AG04450 (cell line): Measurements from ENCODE around the gene SLC23A2. TPM values are rescaled to one million over a fixed set of nuclear protein-coding genes. Genes with fewer than 3 reads are reported as not detected.

Source experiments
- CTCF ChIA-PET: fragments of 300-600, 350-600 bp; formaldehyde crosslinking; extraction: SDS; loops from one replicate; lab custom pipeline; 2022; ENCODE audit warnings: antibody characterized with exemption, inconsistent platforms; lab: Charles Lee
- POLR2A ChIA-PET: fragments of 350-600 bp; formaldehyde crosslinking; extraction: SDS; loops from one replicate; lab custom pipeline; 2021; ENCODE audit warnings: antibody characterized with exemption, inconsistent platforms; lab: Yijun Ruan, JAX
- DNase-seq: peaks from one replicate; pipeline ENCODE4 v3.0.0-alpha.2; 2011; ENCODE audit warnings: low read depth, low spot score
- H3K27ac ChIP-seq: one replicate; pipeline ENCODE4 v1.5.1; 2012; ENCODE audit warnings: low read depth, low read length, control low read depth
- H3K27me3 ChIP-seq: one replicate; pipeline ENCODE4 v1.6.0; 2012; ENCODE audit warnings: low read length; ENCODE audit not compliant: control insufficient read depth, insufficient read depth
- H3K4me3 ChIP-seq: 2 replicates; pipeline ENCODE4 v1.5.1; 2011; ENCODE audit warnings: mild to moderate bottlenecking, low read depth, low read length, control low read depth
- H3K9me3 ChIP-seq: 2 replicates; pipeline ENCODE4 v1.5.1; 2012; ENCODE audit warnings: low read length; ENCODE audit not compliant: control insufficient read depth, insufficient read depth
- polyA plus RNA-seq: library from polyadenylated mRNA; depleted of rRNA; stranded (reverse); fragments of >200 nt; gene quantifications from 2 replicates; pipeline ENCODE4 v1.2.3, GENCODE V29; 2011
- TF ChIP-seq, protein P1 (sequence below): IDR thresholded peaks from 2 replicates; pipeline ENCODE4 v1.5.1; 2011; ENCODE audit warnings: low read depth, low read length, control low read depth, inconsistent platforms

Gene SLC23A2
- polyA plus RNA-seq, 1 experiment = 17.9 TPM

DNA sequence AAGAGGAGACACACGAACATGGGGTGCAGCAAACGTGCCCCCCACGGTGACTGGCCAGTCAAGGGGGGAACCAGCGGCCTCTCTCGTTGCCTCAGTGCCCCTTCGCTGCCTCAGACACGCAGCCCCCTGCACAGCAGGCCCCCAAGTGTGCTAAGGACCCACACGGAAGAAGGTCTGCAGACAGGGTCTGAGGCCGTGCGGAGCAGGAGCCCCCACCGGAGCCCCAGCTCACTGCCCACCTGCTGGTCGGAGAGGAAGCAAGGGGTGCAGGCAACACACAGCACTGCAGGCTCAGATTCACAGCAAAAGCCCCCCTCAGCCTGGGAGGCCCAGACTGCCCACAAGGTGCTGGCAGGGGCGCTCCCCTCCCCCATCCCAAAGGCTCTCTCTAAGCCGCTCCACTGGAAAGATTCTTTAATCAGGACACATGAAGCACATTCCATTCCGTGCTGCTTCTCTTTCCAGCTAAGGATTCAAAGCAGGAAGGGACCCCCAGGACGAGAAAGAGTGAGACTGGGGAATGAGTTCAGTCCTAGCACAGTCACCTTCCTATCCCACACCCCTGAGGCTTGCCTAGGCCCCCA, 105.1 kb downstream of the SLC23A2 start:
- Histone ChIP-seq H3K27ac (no peak overlapping the region), H3K9me3 (no peaks in the 10 kb centered on the region), H3K4me3 (no peak overlapping the region), H3K27me3 (no peaks in the 10 kb centered on the region)
- no peak for DNase-seq
- POLR2A ChIA-PET = no interaction called here
- TF ChIP-seq, protein P1, sequence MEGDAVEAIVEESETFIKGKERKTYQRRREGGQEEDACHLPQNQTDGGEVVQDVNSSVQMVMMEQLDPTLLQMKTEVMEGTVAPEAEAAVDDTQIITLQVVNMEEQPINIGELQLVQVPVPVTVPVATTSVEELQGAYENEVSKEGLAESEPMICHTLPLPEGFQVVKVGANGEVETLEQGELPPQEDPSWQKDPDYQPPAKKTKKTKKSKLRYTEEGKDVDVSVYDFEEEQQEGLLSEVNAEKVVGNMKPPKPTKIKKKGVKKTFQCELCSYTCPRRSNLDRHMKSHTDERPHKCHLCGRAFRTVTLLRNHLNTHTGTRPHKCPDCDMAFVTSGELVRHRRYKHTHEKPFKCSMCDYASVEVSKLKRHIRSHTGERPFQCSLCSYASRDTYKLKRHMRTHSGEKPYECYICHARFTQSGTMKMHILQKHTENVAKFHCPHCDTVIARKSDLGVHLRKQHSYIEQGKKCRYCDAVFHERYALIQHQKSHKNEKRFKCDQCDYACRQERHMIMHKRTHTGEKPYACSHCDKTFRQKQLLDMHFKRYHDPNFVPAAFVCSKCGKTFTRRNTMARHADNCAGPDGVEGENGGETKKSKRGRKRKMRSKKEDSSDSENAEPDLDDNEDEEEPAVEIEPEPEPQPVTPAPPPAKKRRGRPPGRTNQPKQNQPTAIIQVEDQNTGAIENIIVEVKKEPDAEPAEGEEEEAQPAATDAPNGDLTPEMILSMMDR = no peak
- CTCF ChIA-PET = no interaction called here

DNA sequence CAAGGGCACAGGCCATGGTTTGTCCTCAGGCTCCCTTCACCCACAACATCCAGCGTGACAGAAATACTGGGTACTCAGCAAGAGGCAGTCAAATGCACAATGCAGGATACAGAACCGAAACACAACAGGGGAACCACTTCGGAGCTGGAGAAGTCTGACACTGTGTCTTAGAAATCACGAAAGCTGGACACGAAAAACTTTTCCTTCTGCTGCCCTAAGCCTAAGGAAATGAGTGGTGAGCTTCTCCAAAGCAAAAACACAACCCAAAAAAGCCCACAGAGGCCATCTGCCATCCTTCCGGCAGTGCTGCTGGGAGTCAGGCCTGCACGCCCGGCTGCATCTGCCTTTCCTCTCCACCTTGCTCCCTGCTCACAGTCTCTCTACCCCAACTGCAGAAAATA, 106.3 kb downstream of the SLC23A2 start:
- DNase-seq = no peak
- CTCF ChIA-PET = no interaction called here
- TF ChIP-seq, protein P1 = no peak
- Histone ChIP-seq H3K27me3 (no peaks in the 10 kb centered on the region), H3K27ac (no peak overlapping the region), H3K9me3 (no peaks in the 10 kb centered on the region), H3K4me3 (no peak overlapping the region)
- POLR2A ChIA-PET = no interaction called here

DNA sequence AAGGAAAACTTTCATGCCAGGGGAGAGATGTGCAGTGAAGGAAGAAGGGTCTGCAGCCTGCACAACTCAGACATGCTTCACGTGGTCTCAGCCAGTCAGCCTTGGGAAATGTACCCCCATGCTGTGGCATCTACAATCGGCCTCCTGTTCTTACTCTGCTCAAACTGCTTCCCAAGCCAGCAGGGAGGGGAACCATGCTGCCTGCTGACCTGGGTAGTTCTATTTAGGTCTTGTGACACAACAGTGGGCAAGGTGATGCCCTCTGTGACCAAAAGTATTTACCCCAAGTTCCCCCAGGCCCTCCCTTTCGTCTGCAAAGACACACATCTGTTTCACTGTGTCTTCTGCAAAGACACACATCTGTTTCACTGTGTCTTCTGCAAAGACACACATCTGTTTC, 106.9 kb downstream of the SLC23A2 start:
- TF ChIP-seq, protein P1 = no peak
- Histone ChIP-seq H3K4me3 (no peak overlapping the region), H3K9me3 (no peaks in the 10 kb centered on the region), H3K27ac (no peak overlapping the region), H3K27me3 (no peaks in the 10 kb centered on the region)
- no peak for DNase-seq
- CTCF ChIA-PET = no interaction called here
- POLR2A ChIA-PET = no interaction called here

DNA sequence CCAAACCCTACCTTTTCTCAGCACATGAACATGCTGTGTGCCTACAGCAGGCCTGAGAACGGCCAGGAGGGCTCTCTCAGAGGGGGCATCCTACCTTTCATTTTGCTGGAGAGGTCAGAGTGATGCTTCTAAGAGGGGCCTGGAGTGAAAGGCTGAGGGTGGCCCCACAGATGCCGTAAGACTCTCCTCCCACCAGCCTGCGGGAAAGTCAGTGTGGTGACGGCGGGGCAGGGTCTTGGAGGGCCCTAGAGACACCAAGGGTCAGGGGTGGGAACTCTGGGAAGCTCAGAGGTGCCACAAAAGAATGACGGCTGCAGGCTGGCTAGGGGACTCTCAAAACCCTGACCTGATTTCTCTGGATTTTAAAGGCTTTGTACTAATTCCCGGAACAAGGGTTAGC, 107.6 kb downstream of the SLC23A2 start:
- TF ChIP-seq, protein P1 = no peak
- Histone ChIP-seq H3K27me3 (no peaks in the 10 kb centered on the region), H3K4me3 (no peak overlapping the region), H3K27ac (no peak overlapping the region), H3K9me3 (no peaks in the 10 kb centered on the region)
- ChIA-PET POLR2A (no interaction called here), CTCF (no interaction called here)
- DNase-seq = no peak

DNA sequence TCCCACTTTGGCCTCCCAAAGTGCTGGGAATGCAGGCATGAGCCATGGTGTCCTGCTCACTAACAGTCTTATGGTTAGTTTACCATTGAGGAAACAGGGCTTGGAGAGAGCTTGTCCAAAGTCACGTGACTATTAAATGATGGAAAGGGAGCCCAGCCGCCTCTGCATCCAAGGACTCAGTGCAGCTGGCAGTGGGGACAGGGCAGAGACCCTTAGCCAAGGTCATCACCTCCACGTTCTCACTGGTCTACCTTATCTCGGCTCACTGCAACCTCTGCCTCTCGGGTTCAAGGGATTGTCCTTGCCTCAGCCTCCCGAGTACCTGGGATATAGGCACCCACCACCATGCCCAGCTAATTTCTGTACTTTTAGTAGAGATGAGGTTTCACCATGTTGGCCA, 109.3 kb downstream of the SLC23A2 start:
- POLR2A ChIA-PET = no interaction called here
- CTCF ChIA-PET = no interaction called here

More for the DNA sequence above, 109.3 kb downstream of the SLC23A2 start:
- Histone ChIP-seq H3K27ac (no peak overlapping the region), H3K27me3 (no peaks in the 10 kb centered on the region), H3K4me3 (no peak overlapping the region), H3K9me3 (no peaks in the 10 kb centered on the region)
- no peak for DNase-seq
- TF ChIP-seq, protein P1 = no peak
